Liver (tissue), 9 donors: ENCODE results near the gene PSMA1. TPM values are rescaled to one million over a fixed set of nuclear protein-coding genes. Genes with fewer than 3 reads are reported as not detected.

Experiments
- DNase-seq: peaks from one replicate; pipeline ENCODE4 v3.0.0-alpha.2; 2017; ENCODE audit warnings: low spot score
- H3K27ac ChIP-seq, 2 donors: one replicate each; pipeline ENCODE4 v1.7.0; 2013; ENCODE audit warnings: inconsistent platforms in 2 of 2, low read length in 2 of 2, control low read depth in 1 of 2, low read depth in 1 of 2, mild to moderate bottlenecking in 1 of 2
- H3K27me3 ChIP-seq, 4 donors: one replicate each; pipeline versions ENCODE4 v1.6.1 to v1.7.0; 2013; ENCODE audit warnings: low read length in 3 of 4, inconsistent platforms in 1 of 4, mild to moderate bottlenecking in 1 of 4, moderate library complexity in 1 of 4; ENCODE audit not compliant: control insufficient read depth in 4 of 4, insufficient read depth in 4 of 4
- H3K36me3 ChIP-seq, 4 donors: one replicate each; pipeline versions ENCODE4 v1.6.1 to v1.7.0; 2013; ENCODE audit warnings: low read length in 3 of 4, mild to moderate bottlenecking in 3 of 4, low read depth in 1 of 4, moderate library complexity in 1 of 4; ENCODE audit not compliant: control insufficient read depth in 4 of 4, insufficient read depth in 3 of 4
- H3K4me1 ChIP-seq, 4 donors: one replicate each; pipeline versions ENCODE4 v1.6.1 to v1.7.0; 2013; ENCODE audit warnings: low read length in 3 of 4, mild to moderate bottlenecking in 3 of 4, moderate library complexity in 1 of 4; ENCODE audit not compliant: control insufficient read depth in 4 of 4, insufficient read depth in 4 of 4
- H3K4me3 ChIP-seq, 3 donors: one replicate each; pipeline versions ENCODE4 v1.6.1 to v1.7.0; 2013; ENCODE audit warnings: low read length in 3 of 3, control low read depth in 1 of 3, low read depth in 1 of 3, mild to moderate bottlenecking in 1 of 3
- H3K9ac ChIP-seq, 2 donors: one replicate each; pipeline ENCODE4 v1.7.0; 2013; ENCODE audit warnings: low read length in 2 of 2, mild to moderate bottlenecking in 2 of 2, moderate library complexity in 2 of 2, control low read depth in 1 of 2, low read depth in 1 of 2
- H3K9me3 ChIP-seq, 4 donors: one replicate each; pipeline versions ENCODE4 v1.6.1 to v1.7.0; 2013; ENCODE audit warnings: low read length in 3 of 4; ENCODE audit not compliant: control insufficient read depth in 4 of 4
- ATF3 ChIP-seq: IDR thresholded peaks from 2 replicates; pipeline ENCODE4 v1.6.1; 2016; ENCODE audit warnings: antibody characterized with exemption
- EGR1 ChIP-seq, 2 donors: IDR thresholded peaks; 2 replicates each; pipeline ENCODE4 v1.6.1; 2016 to 2018; ENCODE audit warnings: antibody characterized with exemption in 2 of 2, low read depth in 2 of 2
- FOXA1 ChIP-seq: IDR thresholded peaks from 2 replicates; pipeline ENCODE4 v1.6.1; 2016; ENCODE audit warnings: antibody characterized with exemption
- FOXA2 ChIP-seq: IDR thresholded peaks from 2 replicates; pipeline ENCODE4 v1.6.1; 2016; ENCODE audit warnings: antibody characterized with exemption
- GABPA ChIP-seq, 2 donors: IDR thresholded peaks in 1 of 2; conservative IDR thresholded peaks in 1 of 2; 2 replicates each; pipeline ENCODE4 v1.6.1; 2016; ENCODE audit warnings: antibody characterized with exemption in 2 of 2, mild to moderate bottlenecking in 1 of 2, moderate library complexity in 1 of 2
- HNF4A ChIP-seq, 2 donors: conservative IDR thresholded peaks; 2 replicates each; pipeline ENCODE4 v1.6.1; 2016; ENCODE audit warnings: antibody characterized with exemption in 2 of 2, mild to moderate bottlenecking in 2 of 2
- HNF4G ChIP-seq: IDR thresholded peaks from 2 replicates; pipeline ENCODE4 v1.6.1; 2016; ENCODE audit warnings: antibody characterized with exemption
- JUND ChIP-seq, 2 donors: IDR thresholded peaks; 2 replicates each; pipeline ENCODE4 v1.6.1; 2016; ENCODE audit warnings: antibody characterized with exemption in 2 of 2
- MAX ChIP-seq: IDR thresholded peaks from 2 replicates; pipeline ENCODE4 v1.6.1; 2016; ENCODE audit warnings: antibody characterized with exemption
- NR2F2 ChIP-seq: IDR thresholded peaks from 2 replicates; pipeline ENCODE4 v1.6.1; 2016; ENCODE audit warnings: antibody characterized with exemption
- RXRA ChIP-seq, 2 donors: IDR thresholded peaks; 2 replicates each; pipeline ENCODE4 v1.6.1; 2017 to 2018; ENCODE audit warnings: antibody characterized with exemption in 2 of 2, mild to moderate bottlenecking in 1 of 2
- SP1 ChIP-seq: IDR thresholded peaks from 2 replicates; pipeline ENCODE4 v1.6.1; 2018; ENCODE audit warnings: antibody characterized with exemption, mild to moderate bottlenecking
- TAF1 ChIP-seq: conservative IDR thresholded peaks from 2 replicates; pipeline ENCODE4 v1.6.1; 2016; ENCODE audit warnings: antibody characterized with exemption, mild to moderate bottlenecking
- YY1 ChIP-seq: IDR thresholded peaks from 2 replicates; pipeline ENCODE4 v1.6.1; 2016; ENCODE audit warnings: antibody characterized with exemption, mild to moderate bottlenecking
- ZBTB33 ChIP-seq: IDR thresholded peaks from 2 replicates; pipeline ENCODE4 v1.6.1; 2016; ENCODE audit warnings: antibody characterized with exemption
- WGBS: extraction: QIAGEN DNeasy Blood & Tissue Kit; methylation state at CpG from one replicate; pipeline ENCODE4 v1.1.7; 2013; 5-methylcytosine and 5-hydroxymethylcytosine counted together
- polyA plus RNA-seq, 2 donors: library from polyadenylated mRNA; stranded (reverse) in 1 of 2; unstranded in 1 of 2; fragments of 200-250 nt in 1 of 2; fragments of >200 nt in 1 of 2; fragmentation: Nextera tagmentation in 1 of 2; extraction: Ambion mirVana in 1 of 2; gene quantifications; one replicate each; pipeline versions ENCODE4 v1.2.1 to v1.2.3, GENCODE V29; 2013 to 2015
- total RNA-seq, 2 donors: library from RNA; depleted of rRNA; stranded (reverse); fragments of >200 nt; gene quantifications; one replicate each; pipeline ENCODE4 v1.2.3, GENCODE V29; 2014
- TF ChIP-seq, protein P1 (sequence below): fragments of 150-350 bp; IDR thresholded peaks from 2 replicates; pipeline ENCODE4 v1.5.1; 2017; ENCODE audit warnings: improper control_type of control experiment, low read depth, low read length; ENCODE audit not compliant: missing input control
- TF ChIP-seq, protein P2 (sequence below): IDR thresholded peaks from 2 replicates; pipeline ENCODE4 v1.6.1; 2016; ENCODE audit warnings: antibody characterized with exemption, mild to moderate bottlenecking
- donor health status: healthy.
- donor health status: healthy.
- donor health status: healthy.
- donor health status: healthy.
- donor health status: healthy.

Gene PSMA1
- total and polyA plus RNA-seq, 4 donors = 76.5 to 191 (median 84.7) TPM

DNA sequence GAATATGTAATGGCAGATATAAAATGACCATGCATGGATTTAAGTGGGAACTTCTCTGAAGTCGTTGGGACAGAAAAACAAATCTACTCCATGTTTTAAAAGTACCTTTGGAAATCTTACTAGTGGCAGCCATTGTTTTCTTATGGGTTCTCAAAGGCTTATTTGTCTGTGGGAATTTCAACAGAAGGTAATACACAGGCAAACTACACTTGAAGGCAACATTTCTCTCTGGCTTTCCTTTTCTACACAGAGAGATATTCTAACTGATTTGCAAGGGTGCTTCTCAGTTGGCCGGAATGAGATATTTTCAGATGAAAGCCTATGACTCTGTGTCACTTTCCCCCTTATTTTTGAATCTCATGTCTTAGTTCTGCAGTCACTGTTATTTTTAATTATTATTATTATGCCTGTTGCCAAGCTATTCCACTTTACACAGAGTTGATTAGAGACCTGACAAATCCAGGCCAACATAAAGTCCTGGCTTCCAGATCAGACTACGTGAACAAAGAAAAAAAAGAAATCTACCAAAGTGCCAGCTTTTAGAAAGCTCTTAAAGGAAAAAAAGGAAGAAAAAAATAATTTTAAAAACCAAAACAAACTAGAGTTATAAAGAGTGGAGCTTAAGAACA is 18.9 kb upstream of the PSMA1 start:
- TF ChIP-seq ATF3 = no peak
- peak; percentile 14 for TF ChIP-seq YY1
- WGBS = 85% methylated on average over 3 of the region's 3 CpGs
- DNase-seq = no peak
- Histone ChIP-seq H3K4me3 (no peak overlapping the region), H3K9ac (peak overlapping the region in 1 of 2 donors; percentile 14), H3K4me1 (peaks cover 7 to 43% (median 27%) of the 10 kb centered on the region in 4 donors), H3K9me3 (no peaks in the 10 kb centered on the region), H3K27ac (peak overlapping the region; percentile 85 to 87), H3K27me3 (no peaks in the 10 kb centered on the region), H3K36me3 (no peaks in the 10 kb centered on the region)

DNA sequence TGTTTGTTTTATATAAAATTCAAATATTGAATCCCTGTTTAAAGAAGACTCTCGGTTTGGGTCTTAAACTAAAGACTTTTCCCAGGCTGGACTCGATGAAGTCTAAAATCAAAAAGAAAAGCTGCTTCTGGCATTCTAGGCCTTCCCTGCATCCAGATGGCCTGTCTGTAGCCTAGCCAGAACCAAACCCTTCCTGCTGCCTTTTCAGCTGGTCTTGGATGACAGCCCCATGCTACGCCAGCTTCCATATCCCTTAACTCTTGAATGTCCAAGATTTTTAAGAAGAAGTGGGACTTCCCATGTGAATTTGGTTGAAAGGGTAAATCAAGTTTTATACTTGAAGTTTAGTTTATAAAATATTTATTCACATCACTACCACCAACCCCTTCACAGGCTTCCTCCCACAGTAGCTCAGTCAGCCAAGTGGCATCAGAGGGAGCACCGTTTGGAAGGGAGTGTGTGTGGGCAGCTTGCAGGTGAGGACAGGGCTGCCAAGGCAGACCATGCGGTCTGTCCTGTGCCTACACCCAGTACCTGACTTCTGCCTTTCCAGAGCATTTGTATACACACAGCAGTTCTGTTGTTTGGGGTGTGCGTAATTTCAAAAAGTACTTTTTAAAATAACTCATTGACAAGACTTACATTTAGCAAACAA is 18.2 kb upstream of the PSMA1 start:
- H3K27ac ChIP-seq = peak overlapping the region; percentile 22 to 87
- no peak for DNase-seq
- no peak for TF ChIP-seq FOXA2
- no peak for TF ChIP-seq JUND (IDR thresholded peaks at IDR 0.05)
- no peak for TF ChIP-seq TAF1
- TF ChIP-seq YY1 = no peak
- TF ChIP-seq NR2F2 = no peak
- no peak for TF ChIP-seq EGR1 (IDR thresholded peaks at IDR 0.05; ENCODE audit: low read depth in 2 of 2)
- no peak for TF ChIP-seq SP1
- TF ChIP-seq RXRA (IDR thresholded peaks at IDR 0.05) = no peak
- no peak for TF ChIP-seq GABPA (IDR thresholded peaks at IDR 0.05 in 1 of 2, conservative IDR thresholded peaks at IDR 0.05 in 1 of 2)
- no peak for TF ChIP-seq ATF3
- no peak for TF ChIP-seq MAX
- TF ChIP-seq ZBTB33 = no peak
- TF ChIP-seq HNF4A (conservative IDR thresholded peaks at IDR 0.05) = no peak
- TF ChIP-seq, protein P1, sequence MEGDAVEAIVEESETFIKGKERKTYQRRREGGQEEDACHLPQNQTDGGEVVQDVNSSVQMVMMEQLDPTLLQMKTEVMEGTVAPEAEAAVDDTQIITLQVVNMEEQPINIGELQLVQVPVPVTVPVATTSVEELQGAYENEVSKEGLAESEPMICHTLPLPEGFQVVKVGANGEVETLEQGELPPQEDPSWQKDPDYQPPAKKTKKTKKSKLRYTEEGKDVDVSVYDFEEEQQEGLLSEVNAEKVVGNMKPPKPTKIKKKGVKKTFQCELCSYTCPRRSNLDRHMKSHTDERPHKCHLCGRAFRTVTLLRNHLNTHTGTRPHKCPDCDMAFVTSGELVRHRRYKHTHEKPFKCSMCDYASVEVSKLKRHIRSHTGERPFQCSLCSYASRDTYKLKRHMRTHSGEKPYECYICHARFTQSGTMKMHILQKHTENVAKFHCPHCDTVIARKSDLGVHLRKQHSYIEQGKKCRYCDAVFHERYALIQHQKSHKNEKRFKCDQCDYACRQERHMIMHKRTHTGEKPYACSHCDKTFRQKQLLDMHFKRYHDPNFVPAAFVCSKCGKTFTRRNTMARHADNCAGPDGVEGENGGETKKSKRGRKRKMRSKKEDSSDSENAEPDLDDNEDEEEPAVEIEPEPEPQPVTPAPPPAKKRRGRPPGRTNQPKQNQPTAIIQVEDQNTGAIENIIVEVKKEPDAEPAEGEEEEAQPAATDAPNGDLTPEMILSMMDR = no peak
- no peak for TF ChIP-seq HNF4G
- TF ChIP-seq, protein P2, sequence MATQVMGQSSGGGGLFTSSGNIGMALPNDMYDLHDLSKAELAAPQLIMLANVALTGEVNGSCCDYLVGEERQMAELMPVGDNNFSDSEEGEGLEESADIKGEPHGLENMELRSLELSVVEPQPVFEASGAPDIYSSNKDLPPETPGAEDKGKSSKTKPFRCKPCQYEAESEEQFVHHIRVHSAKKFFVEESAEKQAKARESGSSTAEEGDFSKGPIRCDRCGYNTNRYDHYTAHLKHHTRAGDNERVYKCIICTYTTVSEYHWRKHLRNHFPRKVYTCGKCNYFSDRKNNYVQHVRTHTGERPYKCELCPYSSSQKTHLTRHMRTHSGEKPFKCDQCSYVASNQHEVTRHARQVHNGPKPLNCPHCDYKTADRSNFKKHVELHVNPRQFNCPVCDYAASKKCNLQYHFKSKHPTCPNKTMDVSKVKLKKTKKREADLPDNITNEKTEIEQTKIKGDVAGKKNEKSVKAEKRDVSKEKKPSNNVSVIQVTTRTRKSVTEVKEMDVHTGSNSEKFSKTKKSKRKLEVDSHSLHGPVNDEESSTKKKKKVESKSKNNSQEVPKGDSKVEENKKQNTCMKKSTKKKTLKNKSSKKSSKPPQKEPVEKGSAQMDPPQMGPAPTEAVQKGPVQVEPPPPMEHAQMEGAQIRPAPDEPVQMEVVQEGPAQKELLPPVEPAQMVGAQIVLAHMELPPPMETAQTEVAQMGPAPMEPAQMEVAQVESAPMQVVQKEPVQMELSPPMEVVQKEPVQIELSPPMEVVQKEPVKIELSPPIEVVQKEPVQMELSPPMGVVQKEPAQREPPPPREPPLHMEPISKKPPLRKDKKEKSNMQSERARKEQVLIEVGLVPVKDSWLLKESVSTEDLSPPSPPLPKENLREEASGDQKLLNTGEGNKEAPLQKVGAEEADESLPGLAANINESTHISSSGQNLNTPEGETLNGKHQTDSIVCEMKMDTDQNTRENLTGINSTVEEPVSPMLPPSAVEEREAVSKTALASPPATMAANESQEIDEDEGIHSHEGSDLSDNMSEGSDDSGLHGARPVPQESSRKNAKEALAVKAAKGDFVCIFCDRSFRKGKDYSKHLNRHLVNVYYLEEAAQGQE = no peak
- no peak for TF ChIP-seq FOXA1
- H3K4me1 ChIP-seq = peaks cover 7 to 39% (median 27%) of the 10 kb centered on the region in 4 donors
- no peaks in the 10 kb centered on the region for H3K36me3 ChIP-seq
- no peak overlapping the region for H3K9ac ChIP-seq
- H3K9me3 ChIP-seq = no peaks in the 10 kb centered on the region
- 67% methylated on average over 6 of the region's 6 CpGs for WGBS
- no peak overlapping the region for H3K4me3 ChIP-seq
- H3K27me3 ChIP-seq = no peaks in the 10 kb centered on the region
